Duodenal mucosa (tissue), 2 donors: ENCODE data around the gene DDX51.
"Not testable (repeated sequence)": the region's sequence is repeated elsewhere in the genome, so short reads cannot be mapped to it uniquely, and the experiment has no call there.

Experiments
- H3K27ac ChIP-seq: one replicate; pipeline ENCODE4 v1.7.0; 2013; ENCODE audit warnings: low read depth, low read length
- H3K27me3 ChIP-seq, 2 donors: one replicate each; pipeline ENCODE4 v1.7.0; 2013; ENCODE audit warnings: low read length in 2 of 2, control low read depth in 1 of 2; ENCODE audit not compliant: insufficient read depth in 2 of 2, control insufficient read depth in 1 of 2
- H3K36me3 ChIP-seq, 2 donors: one replicate each; pipeline ENCODE4 v1.7.0; 2013; ENCODE audit warnings: low read length in 2 of 2, control low read depth in 1 of 2; ENCODE audit not compliant: insufficient read depth in 2 of 2, control insufficient read depth in 1 of 2
- H3K4me1 ChIP-seq, 2 donors: one replicate each; pipeline ENCODE4 v1.7.0; 2013; ENCODE audit warnings: low read length in 2 of 2, control low read depth in 1 of 2; ENCODE audit not compliant: insufficient read depth in 2 of 2, control insufficient read depth in 1 of 2
- H3K4me3 ChIP-seq, 2 donors: one replicate each; pipeline ENCODE4 v1.7.0; 2013; ENCODE audit warnings: low read length in 2 of 2, low read depth in 1 of 2
- H3K9ac ChIP-seq, 2 donors: one replicate each; pipeline ENCODE4 v1.7.0; 2013; ENCODE audit warnings: low read length in 2 of 2, low read depth in 1 of 2
- H3K9me3 ChIP-seq, 2 donors: one replicate each; pipeline ENCODE4 v1.7.0; 2013; ENCODE audit warnings: low read length in 2 of 2, control low read depth in 1 of 2; ENCODE audit not compliant: control insufficient read depth in 1 of 2

The DDX51 gene

DNA sequence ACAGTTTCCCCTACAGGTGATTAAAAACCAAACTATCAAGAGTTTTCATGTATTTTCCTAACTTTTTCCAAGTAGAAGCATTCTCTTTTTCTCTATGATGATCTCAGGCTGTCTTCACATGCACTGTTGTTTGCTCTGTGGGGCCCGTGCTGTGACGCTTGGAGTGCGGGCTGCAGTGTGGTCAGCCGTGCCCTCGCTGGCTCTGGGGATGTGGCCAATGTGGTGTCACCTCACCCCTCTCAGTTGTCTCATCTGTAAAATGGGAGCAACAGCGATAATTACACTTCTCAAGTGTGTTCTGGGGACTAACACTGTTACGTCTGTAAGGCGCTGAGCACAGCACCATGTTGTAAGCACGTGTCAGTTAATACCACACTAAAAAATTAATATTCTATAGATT, 28.6 kb downstream of the DDX51 start:
- H3K4me1 ChIP-seq, result no peaks in the 10 kb centered on the region
- H3K27ac ChIP-seq, result no peak overlapping the region
- no peaks in the 10 kb centered on the region for H3K9me3 ChIP-seq
- H3K9ac ChIP-seq, result no peak overlapping the region
- H3K4me3 ChIP-seq, result no peak overlapping the region
- H3K36me3 ChIP-seq, result peaks cover 14 to 59% of the 10 kb centered on the region in 2 donors
- no peaks in the 10 kb centered on the region for H3K27me3 ChIP-seq

DNA sequence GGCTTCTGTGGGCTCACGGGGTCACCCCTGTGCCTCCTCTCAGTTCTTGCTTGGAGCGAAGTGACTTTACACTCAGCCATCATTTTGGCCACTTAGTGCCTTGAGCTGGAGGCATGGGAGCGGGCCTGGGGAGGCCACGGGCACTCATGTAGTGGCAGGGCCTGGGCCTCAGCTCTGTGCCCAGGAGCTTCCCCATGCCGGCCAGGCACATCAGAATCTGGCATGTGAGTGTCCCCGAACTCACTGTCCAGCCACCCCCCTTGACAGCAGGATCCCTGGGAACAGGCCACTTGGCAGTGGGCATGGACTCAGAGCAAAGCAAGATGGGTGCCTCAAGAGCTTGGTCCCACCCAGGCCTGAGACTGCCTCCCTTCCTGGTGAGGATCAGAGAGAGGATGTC, 29.5 kb downstream of the DDX51 start:
- Histone ChIP-seq H3K36me3 (peaks cover 14 to 58% of the 10 kb centered on the region in 2 donors), H3K9ac (no peak overlapping the region), H3K4me1 (no peaks in the 10 kb centered on the region), H3K9me3 (no peaks in the 10 kb centered on the region), H3K4me3 (no peak overlapping the region), H3K27ac (no peak overlapping the region), H3K27me3 (no peaks in the 10 kb centered on the region)

DNA sequence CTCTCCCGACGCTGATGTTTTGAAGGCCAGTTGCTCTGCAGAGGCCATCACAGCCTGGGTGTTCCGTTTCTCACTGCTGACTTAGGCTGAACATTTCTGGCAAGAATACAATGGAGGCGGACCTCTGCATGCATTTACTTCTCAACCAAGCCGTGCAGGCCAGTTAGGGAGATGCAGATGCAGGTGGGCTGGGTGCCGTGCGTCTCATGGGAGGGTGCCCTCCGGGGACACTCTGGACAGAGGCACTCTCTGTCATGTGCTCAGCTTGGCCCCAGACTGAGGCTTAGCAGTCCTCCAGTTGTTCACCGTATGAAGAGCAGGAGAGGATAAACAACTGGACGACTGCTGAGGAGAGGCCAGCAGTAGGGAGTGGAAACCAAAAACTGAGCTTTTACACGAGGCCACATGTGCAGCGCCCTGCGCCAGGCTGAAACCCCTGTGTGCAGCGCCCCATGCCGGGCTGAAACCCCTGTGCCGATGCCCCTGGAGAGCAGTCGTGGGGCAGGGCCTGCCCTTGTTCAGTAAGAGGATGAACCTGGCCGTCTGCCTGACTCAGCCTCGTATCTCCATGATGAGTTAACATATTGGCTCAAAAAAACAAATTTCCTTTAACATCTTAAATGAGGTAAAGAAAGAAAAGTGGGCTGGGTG, 32.3 kb downstream of the DDX51 start:
- no peaks in the 10 kb centered on the region for H3K9me3 ChIP-seq
- H3K36me3 ChIP-seq, result peaks cover 18 to 64% of the 10 kb centered on the region in 2 donors
- H3K27me3 ChIP-seq, result no peaks in the 10 kb centered on the region
- H3K4me3 ChIP-seq, result no peak overlapping the region
- H3K4me1 ChIP-seq, result no peaks in the 10 kb centered on the region
- no peak overlapping the region for H3K27ac ChIP-seq
- no peak overlapping the region for H3K9ac ChIP-seq

DNA sequence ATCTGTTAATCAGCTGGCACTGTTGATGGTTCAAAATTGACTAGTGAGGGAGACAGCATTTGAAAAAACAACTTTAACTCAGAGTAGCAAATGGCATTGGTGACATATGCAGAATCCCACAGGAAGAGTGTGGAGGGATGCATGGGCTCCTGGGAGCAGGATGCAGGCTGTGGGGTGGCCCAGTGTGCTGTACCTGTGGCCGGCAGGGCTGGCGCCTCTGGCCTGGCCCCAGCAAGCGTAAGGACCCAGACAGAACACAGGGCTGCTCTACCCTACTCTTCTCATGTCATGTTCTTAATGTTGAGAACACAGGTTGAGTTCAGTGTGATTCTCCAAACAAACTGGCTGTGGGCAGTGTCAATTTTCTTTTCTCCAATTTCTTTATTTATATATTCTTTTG, 33.4 kb downstream of the DDX51 start:
- no peaks in the 10 kb centered on the region for H3K27me3 ChIP-seq
- no peak overlapping the region for H3K9ac ChIP-seq
- no peaks in the 10 kb centered on the region for H3K9me3 ChIP-seq
- H3K4me3 ChIP-seq, result no peak overlapping the region
- H3K27ac ChIP-seq, result no peak overlapping the region
- H3K36me3 ChIP-seq, result peaks cover 18 to 53% of the 10 kb centered on the region in 2 donors
- H3K4me1 ChIP-seq, result no peaks in the 10 kb centered on the region

DNA sequence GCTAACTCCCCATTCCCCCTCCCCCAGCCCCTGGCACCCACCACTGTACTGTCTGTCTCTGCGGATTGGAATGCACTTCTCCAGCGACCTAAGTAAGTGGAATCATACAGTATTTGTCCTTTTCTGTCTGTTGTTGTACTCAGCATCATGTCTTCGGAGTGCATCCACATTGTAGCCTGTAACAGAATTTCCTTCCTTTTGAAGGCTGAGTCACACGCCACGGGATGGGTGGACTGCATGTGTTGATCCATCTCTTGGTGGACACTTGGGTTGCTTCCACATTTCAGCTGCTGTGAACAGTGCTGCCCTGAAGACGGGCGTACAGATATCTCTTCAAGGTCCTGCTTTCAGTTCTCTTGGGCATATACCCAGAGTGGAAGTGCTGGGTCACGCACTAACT, 34.4 kb downstream of the DDX51 start:
- no peak overlapping the region for H3K9ac ChIP-seq
- H3K4me1 ChIP-seq, result no peaks in the 10 kb centered on the region
- no peak overlapping the region for H3K4me3 ChIP-seq
- no peaks in the 10 kb centered on the region for H3K9me3 ChIP-seq
- H3K27me3 ChIP-seq, result no peaks in the 10 kb centered on the region
- H3K27ac ChIP-seq, result no peak overlapping the region
- peaks cover 17 to 50% of the 10 kb centered on the region in 2 donors for H3K36me3 ChIP-seq

DNA sequence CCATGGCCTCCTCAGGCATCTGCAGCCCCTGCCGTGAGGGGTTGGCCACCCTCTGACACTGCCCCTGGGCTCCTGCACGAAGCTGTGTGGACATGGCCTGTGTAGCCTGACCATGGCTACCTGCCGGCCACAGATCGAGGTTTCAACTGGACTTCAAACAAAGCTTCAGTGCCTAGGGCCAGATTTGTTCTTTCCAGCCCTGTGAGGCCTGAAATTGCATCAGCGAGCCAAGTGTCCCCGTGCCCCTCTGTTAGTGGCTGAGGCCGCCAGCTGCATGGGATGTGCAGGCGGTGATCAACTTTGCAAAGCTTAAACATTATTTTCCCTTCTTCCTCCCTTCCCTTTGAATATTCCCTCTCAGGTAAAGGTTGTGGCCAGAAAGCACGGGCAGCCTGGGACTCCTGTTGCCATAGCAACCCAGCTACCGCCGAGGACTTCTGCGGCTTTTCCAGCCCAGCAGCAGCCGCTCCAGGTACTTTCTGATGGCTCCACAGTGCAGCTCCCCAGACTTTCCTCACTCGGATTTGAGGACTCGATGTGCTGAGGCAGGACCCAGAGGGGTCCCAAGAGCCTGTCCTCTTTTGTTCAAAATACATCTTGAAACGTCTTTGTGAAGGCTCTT, 35.8 kb downstream of the DDX51 start:
- Histone ChIP-seq H3K27ac (no peak overlapping the region), H3K9me3 (no peaks in the 10 kb centered on the region), H3K9ac (no peak overlapping the region), H3K4me3 (no peak overlapping the region), H3K27me3 (no peaks in the 10 kb centered on the region), H3K36me3 (peaks cover 14 to 38% of the 10 kb centered on the region in 2 donors), H3K4me1 (no peaks in the 10 kb centered on the region)

DNA sequence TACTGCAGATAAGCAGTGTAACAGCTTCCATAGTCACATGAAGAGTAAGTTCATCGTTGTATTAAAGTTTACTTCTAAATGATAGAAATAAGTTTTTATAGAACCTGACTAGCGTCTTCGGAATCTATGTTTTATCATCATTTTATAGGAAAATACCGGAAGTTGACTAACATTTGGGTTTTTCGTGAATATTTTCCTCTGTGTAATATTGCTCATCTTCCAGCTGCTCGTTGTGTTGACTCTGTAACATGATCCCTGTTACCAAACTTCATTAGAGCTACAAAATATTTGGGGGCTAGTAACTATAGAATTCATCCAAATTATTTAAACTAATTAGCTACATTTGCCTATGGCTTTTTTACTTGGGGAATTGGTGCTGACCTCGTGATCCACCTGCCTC, 37.2 kb downstream of the DDX51 start:
- no peaks in the 10 kb centered on the region for H3K27me3 ChIP-seq
- peaks cover 14 to 33% of the 10 kb centered on the region in 2 donors for H3K36me3 ChIP-seq
- no peaks in the 10 kb centered on the region for H3K4me1 ChIP-seq
- H3K9ac ChIP-seq, result no peak overlapping the region
- H3K27ac ChIP-seq, result no peak overlapping the region
- no peak overlapping the region for H3K4me3 ChIP-seq
- no peaks in the 10 kb centered on the region for H3K9me3 ChIP-seq

DNA sequence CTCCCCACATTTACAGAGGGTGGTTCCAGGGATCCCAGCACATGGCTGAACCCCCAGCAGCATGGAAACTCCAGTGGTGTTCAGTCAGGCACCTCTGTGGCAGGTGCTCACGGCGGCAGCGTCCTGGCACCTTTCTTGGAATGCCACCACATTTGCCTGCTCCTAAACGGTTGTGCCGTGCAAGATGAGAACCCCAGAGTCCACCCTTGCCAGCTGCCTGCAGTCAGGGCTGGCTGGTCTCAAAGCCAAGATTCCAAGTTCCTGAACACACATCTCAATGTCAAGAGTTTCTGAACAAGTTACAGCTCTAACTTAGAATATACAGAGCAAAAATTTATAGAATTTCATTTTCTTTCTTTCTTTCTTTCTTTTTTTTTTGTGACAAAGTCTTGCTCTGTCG, 38.7 kb downstream of the DDX51 start:
- Histone ChIP-seq H3K9ac (no peak overlapping the region), H3K9me3 (no peaks in the 10 kb centered on the region), H3K36me3 (peaks cover 11 to 27% of the 10 kb centered on the region in 2 donors)

DNA sequence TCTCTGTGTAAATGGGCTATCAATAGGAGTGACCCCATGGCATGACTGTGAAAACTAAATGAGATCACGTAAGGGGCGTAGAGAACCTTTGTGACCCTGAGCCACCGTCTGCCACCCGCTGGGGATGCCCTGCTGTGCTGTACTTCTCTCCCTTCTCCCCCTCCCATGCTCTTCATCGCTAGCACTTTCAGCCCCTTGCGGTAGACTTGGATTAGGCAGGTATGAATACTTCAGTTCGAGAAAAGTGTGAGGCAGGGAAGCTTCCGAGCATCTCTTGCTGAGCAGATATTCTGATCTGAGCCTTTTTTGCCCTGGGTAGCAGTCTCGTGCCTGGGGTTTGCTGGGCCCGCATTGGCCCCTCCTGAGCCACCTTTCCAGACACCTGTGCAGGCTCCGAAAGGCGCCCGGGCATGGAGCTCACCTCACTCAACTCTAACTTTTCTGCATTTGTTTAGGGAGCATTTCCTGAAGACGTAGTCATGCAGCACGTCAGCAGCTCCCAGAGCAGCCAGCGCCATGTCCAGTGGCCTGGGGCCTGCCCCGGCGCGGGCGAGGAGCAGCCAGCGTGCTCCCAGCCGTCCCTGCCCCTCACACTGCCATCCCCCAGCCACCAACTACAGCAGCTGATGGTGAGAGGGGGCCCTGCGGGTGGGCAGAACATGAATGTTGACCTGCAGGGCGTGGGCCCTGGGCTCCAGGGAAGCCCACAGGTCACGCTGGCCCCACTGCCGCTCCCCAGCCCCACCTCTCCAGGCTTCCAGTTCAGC, 40.4 kb downstream of the DDX51 start:
- no peaks in the 10 kb centered on the region for H3K9me3 ChIP-seq
- H3K27me3 ChIP-seq, result no peaks in the 10 kb centered on the region
- no peak overlapping the region for H3K9ac ChIP-seq
- no peak overlapping the region for H3K27ac ChIP-seq
- peaks cover 14 to 28% of the 10 kb centered on the region in 2 donors for H3K36me3 ChIP-seq
- no peaks in the 10 kb centered on the region for H3K4me1 ChIP-seq
- H3K4me3 ChIP-seq, result no peak overlapping the region

More for the DNA sequence above, 38.7 kb downstream of the DDX51 start:
- Histone ChIP-seq H3K27ac (no peak overlapping the region), H3K27me3 (no peaks in the 10 kb centered on the region), H3K4me3 (no peak overlapping the region), H3K4me1 (no peaks in the 10 kb centered on the region)

DNA sequence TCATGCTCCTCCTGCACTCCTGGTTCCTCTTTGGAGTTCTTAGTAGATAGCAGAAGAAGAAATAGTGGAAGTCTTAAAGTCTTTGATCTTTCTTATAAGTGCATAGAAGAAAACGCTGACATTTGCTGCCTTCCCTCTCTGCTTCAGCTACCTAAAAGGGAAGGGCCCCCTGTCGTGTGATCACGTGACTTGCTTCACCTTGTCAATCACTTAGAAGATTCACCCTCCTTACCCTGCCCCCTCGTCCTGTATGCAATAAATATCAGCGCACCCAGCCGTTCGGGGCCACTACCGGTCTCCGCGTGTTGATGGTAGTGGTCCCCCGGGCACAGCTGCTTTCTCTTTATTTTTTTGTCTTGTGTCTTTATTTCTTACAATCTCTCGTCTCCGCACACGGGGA, 41.0 kb downstream of the DDX51 start:
- H3K27ac ChIP-seq, H3K4me3 ChIP-seq, H3K9ac ChIP-seq, H3K9me3 ChIP-seq, H3K27me3 ChIP-seq, H3K4me1 ChIP-seq: not testable (repeated sequence)
- H3K36me3 ChIP-seq, result peaks cover 11 to 21% of the 10 kb centered on the region in 2 donors
